Cerebellar cortex (tissue), 1 donor: Measurements from ENCODE around the gene ALMS1.
"Not testable (repeated sequence)": the region's sequence is repeated elsewhere in the genome, so short reads cannot be mapped to it uniquely, and the experiment has no call there.

Experiments used
- DNase-seq: peaks from one replicate; pipeline ENCODE4 v3.0.0-alpha.2; 2015; ENCODE audit warnings: low spot score

ALMS1 gene, protein sequence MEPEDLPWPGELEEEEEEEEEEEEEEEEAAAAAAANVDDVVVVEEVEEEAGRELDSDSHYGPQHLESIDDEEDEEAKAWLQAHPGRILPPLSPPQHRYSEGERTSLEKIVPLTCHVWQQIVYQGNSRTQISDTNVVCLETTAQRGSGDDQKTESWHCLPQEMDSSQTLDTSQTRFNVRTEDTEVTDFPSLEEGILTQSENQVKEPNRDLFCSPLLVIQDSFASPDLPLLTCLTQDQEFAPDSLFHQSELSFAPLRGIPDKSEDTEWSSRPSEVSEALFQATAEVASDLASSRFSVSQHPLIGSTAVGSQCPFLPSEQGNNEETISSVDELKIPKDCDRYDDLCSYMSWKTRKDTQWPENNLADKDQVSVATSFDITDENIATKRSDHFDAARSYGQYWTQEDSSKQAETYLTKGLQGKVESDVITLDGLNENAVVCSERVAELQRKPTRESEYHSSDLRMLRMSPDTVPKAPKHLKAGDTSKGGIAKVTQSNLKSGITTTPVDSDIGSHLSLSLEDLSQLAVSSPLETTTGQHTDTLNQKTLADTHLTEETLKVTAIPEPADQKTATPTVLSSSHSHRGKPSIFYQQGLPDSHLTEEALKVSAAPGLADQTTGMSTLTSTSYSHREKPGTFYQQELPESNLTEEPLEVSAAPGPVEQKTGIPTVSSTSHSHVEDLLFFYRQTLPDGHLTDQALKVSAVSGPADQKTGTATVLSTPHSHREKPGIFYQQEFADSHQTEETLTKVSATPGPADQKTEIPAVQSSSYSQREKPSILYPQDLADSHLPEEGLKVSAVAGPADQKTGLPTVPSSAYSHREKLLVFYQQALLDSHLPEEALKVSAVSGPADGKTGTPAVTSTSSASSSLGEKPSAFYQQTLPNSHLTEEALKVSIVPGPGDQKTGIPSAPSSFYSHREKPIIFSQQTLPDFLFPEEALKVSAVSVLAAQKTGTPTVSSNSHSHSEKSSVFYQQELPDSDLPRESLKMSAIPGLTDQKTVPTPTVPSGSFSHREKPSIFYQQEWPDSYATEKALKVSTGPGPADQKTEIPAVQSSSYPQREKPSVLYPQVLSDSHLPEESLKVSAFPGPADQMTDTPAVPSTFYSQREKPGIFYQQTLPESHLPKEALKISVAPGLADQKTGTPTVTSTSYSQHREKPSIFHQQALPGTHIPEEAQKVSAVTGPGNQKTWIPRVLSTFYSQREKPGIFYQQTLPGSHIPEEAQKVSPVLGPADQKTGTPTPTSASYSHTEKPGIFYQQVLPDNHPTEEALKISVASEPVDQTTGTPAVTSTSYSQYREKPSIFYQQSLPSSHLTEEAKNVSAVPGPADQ (N-terminal part only)

GRCh38 chr2:73385504-73386341, at the start of gene ALMS1:
Gene ALMS1, plus strand, starts transcription at chr2:73385836. Its CDS starts 33 bp downstream, at chr2:73385869.
- DNase-seq: peak; percentile 87

DNA sequence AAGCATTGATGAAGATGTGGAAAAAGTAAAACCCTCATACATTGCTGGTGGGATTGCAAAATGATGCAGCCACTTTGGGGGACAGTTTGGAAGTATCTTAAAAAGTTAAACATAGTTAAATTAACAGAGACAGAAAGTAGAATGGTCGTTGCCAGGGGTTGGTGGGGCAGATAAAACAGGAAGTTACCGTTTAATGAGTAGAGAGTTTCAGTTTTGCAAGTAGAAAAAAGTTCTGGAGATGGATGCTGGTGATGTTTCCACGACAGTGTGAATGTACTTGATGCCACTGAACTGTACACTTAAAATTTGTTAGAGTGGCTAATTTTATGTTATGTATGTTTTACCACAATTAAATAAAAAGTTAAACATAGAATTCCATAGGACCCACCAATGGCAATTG, 47.8 kb upstream of the ALMS1 start:
- no peak for DNase-seq

GRCh38 chr2:73339201-73339600, 46.4 kb upstream of the ALMS1 start:
- no peak for DNase-seq

DNA sequence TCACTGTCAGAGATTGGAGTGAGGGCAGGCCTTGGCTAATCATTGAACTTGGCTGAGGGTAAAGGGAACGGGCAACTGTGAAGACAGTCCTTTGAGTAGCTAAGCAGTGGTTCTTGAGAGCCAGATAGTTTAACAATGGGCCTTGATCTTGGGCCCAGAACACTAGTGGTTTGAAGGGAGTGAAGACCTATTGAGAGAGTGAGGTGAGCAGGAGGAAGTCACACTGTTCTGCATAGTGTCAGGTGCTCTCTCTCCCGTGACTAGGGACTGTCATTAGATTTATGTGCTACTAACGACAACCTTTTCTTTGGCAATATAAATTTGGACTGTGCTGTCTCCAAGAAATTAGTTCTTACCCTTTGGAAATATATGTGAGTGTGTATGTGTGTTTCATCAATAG, 44.6 kb upstream of the ALMS1 start:
- DNase-seq: no peak

GRCh38 chr2:73343992-73344391, 41.6 kb upstream of the ALMS1 start:
- no peak for DNase-seq

DNA sequence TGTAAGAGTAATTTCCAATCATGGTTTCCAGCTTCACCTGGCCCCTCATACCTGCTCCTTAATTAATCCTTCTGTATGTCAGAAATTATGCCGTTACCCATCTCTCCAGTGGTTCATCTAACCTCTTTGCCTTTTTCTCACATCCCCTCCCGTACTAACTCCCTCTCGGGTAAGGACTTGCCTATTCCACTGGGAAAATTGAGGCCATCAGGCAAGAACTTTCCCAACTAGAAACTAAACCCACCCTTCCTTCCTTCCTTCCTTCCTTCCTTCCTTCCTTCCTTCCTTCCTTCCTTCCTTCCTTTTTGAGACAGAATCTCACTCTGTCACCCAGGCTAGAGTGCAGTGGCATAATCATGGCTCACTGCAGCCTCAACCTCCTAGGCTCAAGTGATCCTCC, 40.9 kb upstream of the ALMS1 start:
- DNase-seq: not testable (repeated sequence)

- DNase-seq: no peak
Observed at GRCh38 chr2:73350035-73350691, 35.5 kb upstream of the ALMS1 start.

DNA sequence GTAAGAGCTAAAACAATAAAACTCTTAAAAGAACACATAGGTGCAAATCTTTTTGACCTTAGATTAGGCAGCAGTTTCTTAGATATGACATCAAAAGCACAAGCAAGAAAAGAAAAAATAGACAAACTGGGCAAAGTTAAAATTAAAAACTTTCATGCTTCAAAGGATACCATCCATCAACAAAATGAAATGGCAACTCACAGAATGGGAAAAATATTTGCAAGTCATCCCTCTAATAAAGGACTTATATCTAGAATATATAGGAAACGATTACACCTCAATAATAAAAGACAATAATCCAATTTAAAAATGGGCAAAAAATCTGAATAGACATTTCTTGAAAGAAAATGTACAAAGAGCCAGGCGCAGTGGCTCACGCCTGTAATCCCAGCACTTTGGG, 29.5 kb upstream of the ALMS1 start:
- no peak for DNase-seq

- peak; percentile 78 for DNase-seq
Observed at GRCh38 chr2:73359915-73360697, 25.5 kb upstream of the ALMS1 start.

DNA sequence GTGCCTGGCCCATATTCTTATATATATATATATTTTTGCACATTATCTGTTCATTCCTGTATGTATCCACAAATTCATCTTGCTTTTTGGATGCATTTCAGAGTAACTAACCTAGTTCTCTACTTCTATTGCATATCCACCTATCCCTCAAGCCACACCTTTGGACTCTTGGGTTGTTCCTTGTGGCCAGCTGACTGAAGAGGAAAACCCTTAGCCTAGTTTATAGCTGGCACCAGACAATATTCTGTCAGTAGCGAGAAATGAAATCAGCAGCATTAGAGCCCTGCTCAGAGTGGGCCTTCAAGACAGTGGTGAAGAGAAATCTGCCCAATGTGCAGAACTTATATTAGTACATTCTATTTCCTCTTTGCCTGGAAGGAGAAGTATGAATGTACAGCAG, 19.6 kb upstream of the ALMS1 start:
- no peak for DNase-seq

GRCh38 chr2:73368781-73369180, 16.9 kb upstream of the ALMS1 start:
- DNase-seq: no peak

DNA sequence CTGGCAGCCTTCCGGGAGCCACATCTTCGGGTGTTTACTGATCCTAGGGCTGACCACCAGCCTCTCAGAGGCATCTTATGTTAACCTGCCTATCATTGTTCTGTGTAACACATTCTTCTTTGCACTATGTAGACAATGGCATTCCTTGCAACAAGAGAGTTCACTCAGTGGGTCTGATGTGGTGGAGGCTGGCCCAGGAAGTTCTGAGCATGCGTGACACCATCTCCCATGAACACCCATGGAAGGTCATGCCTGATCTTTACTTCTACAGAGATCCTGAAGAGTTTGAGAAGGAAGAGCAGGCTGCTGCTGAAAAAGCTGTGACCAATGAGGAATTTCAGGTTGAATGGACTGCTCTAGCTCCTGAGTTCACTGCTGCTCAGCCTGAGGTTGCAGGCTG, 15.3 kb upstream of the ALMS1 start:
- no peak for DNase-seq

DNA sequence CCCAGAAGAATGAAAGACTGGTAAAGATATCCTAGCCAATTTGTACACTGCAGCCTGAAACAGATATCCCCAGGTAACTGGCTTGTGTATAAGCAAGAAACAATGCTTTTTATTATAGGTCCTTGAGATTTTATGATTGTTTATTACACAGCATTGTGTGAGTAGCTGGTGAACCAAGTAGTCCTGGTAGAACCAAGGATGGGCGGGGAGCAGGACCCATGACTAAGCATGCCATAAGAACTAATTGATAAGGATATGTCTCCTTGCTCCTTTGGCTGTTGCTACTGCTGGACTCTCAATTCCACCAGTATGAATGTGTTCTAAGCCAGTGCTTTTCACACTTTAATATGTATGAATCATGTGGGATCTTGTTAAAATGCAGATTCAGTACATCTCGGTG, 12.3 kb upstream of the ALMS1 start:
- no peak for DNase-seq

GRCh38 chr2:73374269-73374668, 11.4 kb upstream of the ALMS1 start:
- no peak for DNase-seq

GRCh38 chr2:73376681-73377080, 9.0 kb upstream of the ALMS1 start:
- DNase-seq: no peak

GRCh38 chr2:73383036-73383435, 2.6 kb upstream of the ALMS1 start:
- DNase-seq: no peak

GRCh38 chr2:73385123-73385503, 523 bp upstream of the ALMS1 start:
- no peak for DNase-seq

DNA sequence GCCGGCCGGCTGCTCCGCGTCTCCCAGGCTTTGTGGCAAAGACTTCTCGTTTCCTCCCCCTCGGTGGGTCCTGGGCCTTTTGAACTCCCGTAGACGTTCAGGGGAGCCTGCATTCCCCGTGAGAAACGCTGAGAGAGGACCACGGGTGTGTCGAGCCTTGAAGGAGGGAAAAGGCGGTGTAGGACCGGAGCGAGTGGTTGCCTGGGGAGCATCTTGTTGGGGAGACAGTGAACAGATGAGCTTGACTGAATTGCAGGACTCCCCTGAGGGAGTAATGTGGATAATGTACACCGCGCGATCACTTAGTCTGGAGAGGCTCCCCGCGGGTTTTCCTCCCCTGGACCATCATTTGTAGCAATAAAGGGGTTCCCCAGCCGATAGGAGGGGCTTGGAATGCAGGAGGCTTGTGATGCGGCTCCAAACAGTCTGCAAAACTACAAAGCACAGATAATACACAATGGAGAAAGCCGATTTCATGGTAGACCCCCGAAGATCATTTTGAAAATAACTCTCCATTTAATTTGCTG, 769 bp downstream of the ALMS1 start:
- DNase-seq: no peak

DNA sequence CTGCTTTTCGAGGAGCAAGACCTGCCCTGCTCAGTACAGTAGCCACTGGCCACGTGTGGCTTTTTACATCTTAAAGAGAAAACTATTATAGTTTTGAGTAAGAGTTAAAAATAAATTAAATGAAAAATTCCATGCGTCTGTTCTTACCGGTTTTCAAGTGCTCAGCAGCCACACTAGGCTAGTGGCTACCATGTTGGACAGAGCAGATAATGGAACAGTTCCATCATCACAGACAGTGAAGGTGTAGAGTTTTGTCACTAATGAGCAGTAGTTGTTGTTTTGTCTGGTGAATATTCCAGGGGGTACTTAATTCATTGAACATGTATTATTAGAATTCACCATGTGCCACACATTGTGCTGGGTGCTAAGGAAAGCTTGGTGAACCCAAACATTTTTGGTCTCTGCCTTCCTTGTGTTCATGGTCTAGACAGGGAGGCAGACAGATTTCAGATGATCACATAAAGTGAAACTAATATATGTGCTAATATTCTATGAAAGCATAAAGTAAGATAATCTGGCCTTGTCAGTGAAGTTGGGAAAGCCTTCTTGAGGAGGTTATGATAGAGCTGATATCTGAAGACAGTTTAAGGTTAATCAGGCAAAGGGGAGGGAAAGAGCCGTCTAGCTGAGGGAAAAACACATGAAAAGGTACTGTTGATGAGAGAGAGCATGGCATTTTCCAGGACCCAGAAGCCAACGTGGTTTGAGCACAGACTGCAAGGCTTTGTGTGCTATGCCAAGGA, 1.4 kb downstream of the ALMS1 start:
- DNase-seq: peak; percentile 3
